WERI-Rb-1 (cell line): ENCODE results near the gene R3HDM2.

Experiments
- DNase-seq: peaks from one replicate; pipeline ENCODE4 v3.0.0-alpha.2; 2020
- H3K27ac ChIP-seq: fragments of 250-450 bp; sonication (Bioruptor Pico); 2 replicates; pipeline ENCODE4 v1.5.1; 2020; ENCODE audit warnings: mild to moderate bottlenecking, moderate library complexity
- H3K27me3 ChIP-seq: fragments of 250-450 bp; sonication (Bioruptor Pico); 2 replicates; pipeline ENCODE4 v1.5.1; 2021; ENCODE audit warnings: mild to moderate bottlenecking, low read depth, moderate library complexity; ENCODE audit not compliant: insufficient read depth, severe bottlenecking
- H3K36me3 ChIP-seq: fragments of 250-450 bp; sonication (Bioruptor Pico); 2 replicates; pipeline ENCODE4 v1.5.1; 2020; ENCODE audit warnings: mild to moderate bottlenecking, moderate library complexity
- H3K4me3 ChIP-seq: 2 replicates; pipeline ENCODE4 v1.5.1; 2011; ENCODE audit warnings: low read depth, mild to moderate bottlenecking, control low read depth, low read length
- H3K9me3 ChIP-seq: fragments of 250-450 bp; sonication (Bioruptor Pico); 2 replicates; pipeline ENCODE4 v1.5.1; 2021; ENCODE audit warnings: mild to moderate bottlenecking, moderate library complexity; ENCODE audit not compliant: severe bottlenecking
- CTCF ChIP-seq: IDR thresholded peaks from 2 replicates; pipeline ENCODE4 v1.5.1; 2011; ENCODE audit warnings: low read depth, mild to moderate bottlenecking, control low read depth, inconsistent platforms, low read length

Gene R3HDM2

DNA sequence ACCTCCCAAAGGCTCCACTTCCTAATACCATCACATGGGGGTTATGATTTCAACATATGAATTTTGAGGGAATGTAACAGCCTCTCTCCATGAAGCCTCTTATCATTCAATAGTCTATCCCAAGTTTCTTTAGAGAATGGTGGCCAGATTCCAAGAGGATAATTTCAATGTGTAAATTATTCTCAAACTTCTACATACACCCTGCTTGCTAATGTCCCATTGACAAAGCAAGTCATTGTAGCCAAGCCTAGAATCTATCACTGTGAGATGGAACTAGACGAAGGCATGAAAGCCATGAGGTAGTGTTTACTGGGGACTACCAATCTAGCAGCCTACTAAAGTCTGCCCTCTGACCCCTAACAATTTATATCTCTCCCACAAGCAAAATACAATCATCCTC is 7.6 kb upstream of the R3HDM2 start:
- no peak for DNase-seq
- H3K27me3 ChIP-seq: no peaks in the 10 kb centered on the region
- no peak overlapping the region for H3K4me3 ChIP-seq
- H3K36me3 ChIP-seq: no peaks in the 10 kb centered on the region
- no peak for TF ChIP-seq CTCF
- H3K9me3 ChIP-seq: no peaks in the 10 kb centered on the region
- no peak overlapping the region for H3K27ac ChIP-seq

DNA sequence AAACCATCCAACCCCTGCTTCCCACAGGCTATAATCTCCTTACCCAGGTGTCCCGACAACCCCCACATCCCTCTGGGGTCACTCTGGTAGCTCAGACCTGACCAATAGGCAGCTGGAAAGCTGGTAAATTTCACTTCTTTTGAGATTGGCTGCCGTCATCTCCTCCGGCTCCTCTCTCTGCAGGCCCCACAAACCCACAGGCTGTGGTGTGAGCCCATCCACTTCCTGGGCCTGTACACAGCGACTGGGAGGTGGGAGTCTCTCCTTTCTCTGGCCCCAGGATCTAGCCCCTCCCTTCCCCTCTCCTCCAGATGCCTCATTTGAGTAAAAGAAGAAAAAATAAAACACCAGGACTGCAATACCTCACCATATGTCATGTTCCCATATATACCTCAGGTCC is 4.5 kb upstream of the R3HDM2 start:
- H3K4me3 ChIP-seq: no peak overlapping the region
- H3K36me3 ChIP-seq: no peaks in the 10 kb centered on the region
- TF ChIP-seq CTCF: no peak
- H3K27ac ChIP-seq: no peak overlapping the region
- H3K9me3 ChIP-seq: no peaks in the 10 kb centered on the region
- no peaks in the 10 kb centered on the region for H3K27me3 ChIP-seq
- DNase-seq: no peak

- DNase-seq: no peak
- H3K9me3 ChIP-seq: no peaks in the 10 kb centered on the region
- H3K36me3 ChIP-seq: no peaks in the 10 kb centered on the region
- no peak within 1 kb of the TSS for H3K27ac ChIP-seq
- no peak within 1 kb of the TSS for H3K4me3 ChIP-seq
- no peak for TF ChIP-seq CTCF
- no peaks in the 10 kb centered on the region for H3K27me3 ChIP-seq
Measured at GRCh38 chr12:57434517-57435223, 3.8 kb upstream of the R3HDM2 start, which contains the start of gene INHBC. Gene INHBC, plus strand, starts transcription at chr12:57434784. Its CDS starts 103 bp downstream, at chr12:57434887.

DNA sequence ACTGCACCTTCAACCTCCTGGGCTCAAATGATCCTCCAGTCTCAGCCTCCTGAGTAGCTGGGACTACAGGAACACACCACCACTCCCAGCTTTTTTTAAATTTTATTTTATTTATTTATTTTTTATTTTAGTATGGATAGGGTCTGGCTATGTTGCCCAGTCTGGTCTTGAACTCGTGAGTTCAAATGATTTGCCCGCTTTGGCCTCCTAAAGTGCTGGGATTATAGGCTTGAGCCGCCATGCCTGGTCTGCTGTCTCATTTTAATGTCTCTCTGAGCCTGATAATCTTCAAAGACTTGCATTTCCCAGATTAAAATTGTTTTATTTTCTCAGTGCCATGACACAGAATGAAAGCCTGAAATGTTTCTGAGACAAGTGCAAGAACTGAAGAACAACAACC is 2.5 kb upstream of the R3HDM2 start:
- Histone ChIP-seq H3K4me3 (no peak overlapping the region), H3K36me3 (no peaks in the 10 kb centered on the region), H3K27ac (no peak overlapping the region), H3K27me3 (no peaks in the 10 kb centered on the region), H3K9me3 (no peaks in the 10 kb centered on the region)
- no peak for TF ChIP-seq CTCF
- no peak for DNase-seq

GRCh38 chr12:57431654-57432188 is 878 bp upstream of the R3HDM2 start:
- DNase-seq: no peak
- Histone ChIP-seq H3K36me3 (no peaks in the 10 kb centered on the region), H3K27ac (peak overlapping the region; percentile 80), H3K4me3 (peak overlapping the region; percentile 64), H3K27me3 (no peaks in the 10 kb centered on the region), H3K9me3 (no peaks in the 10 kb centered on the region)
- no peak for TF ChIP-seq CTCF
